ENCODE measurements around the gene RABGEF1.
"Not testable (repeated sequence)": the region's sequence is repeated elsewhere in the genome, so short reads cannot be mapped to it uniquely, and the experiment has no call there.

- not testable (repeated sequence) for TF ChIP-seq POLR2AphosphoS5, CTCF, POLR2A (IDR thresholded peaks at IDR 0.05)
Observed at GRCh38 chr7:66847523-66847855, 107.0 kb downstream of the RABGEF1 start.
